Fibroblast of lung (primary cell): ENCODE data around the gene UPB1.

Source experiments
- CTCF ChIP-seq, 2 donors: IDR thresholded peaks in 1 of 2; conservative IDR thresholded peaks in 1 of 2; 1 replicate in 1 of 2; 2 replicates in 1 of 2; pipeline ENCODE4 v1.5.1; 2011 to 2012; ENCODE audit warnings: low read length in 2 of 2, control low read depth in 1 of 2, inconsistent platforms in 1 of 2, low read depth in 1 of 2, mild to moderate bottlenecking in 1 of 2
- EZH2 ChIP-seq: IDR thresholded peaks from 2 replicates; pipeline ENCODE4 v1.5.1; 2012; ENCODE audit warnings: low read length, control low read depth, mild to moderate bottlenecking; ENCODE audit errors: missing control alignments

- TF ChIP-seq CTCF (conservative IDR thresholded peaks at IDR 0.05 in 1 of 2, IDR thresholded peaks at IDR 0.05 in 1 of 2; ENCODE audit: low read depth in 1 of 2, low read length in 2 of 2) (no peak), EZH2 (no peak)
Measured at GRCh38 chr22:24453853-24454252, 41.3 kb upstream of the UPB1 start.
